GM18907 (cell line): ENCODE data around the gene OR2G2.

Experiments used
- ATAC-seq: cut with Tn5 transposase; IDR thresholded peaks from one replicate; pipeline ENCODE4 v1.9.1; 2021; ENCODE audit warnings: mild to moderate bottlenecking, moderate library complexity; ENCODE audit not compliant: unreplicated experiment

OR2G2 gene

DNA sequence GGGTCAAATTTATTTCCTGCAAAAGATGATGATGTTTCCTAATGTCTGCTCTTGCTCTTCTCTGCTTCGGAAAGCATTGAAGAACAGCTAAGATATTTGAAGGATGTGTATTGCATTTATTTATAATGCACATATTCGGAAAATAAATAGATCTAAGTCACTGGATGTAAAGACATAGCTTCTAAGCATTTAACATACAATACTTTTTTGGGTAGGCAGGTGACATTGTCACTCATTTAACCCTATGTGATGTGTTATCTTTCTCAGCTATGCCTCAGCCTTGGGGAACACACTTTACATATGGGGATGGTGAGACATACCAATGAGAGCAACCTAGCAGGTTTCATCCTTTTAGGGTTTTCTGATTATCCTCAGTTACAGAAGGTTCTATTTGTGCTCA lies at the start of gene OR2G2:
Gene OR2G2 (plus strand): TSS at position 301 of the 400 bp plus-strand sequence. CDS start 0 bp downstream, at position 301.
- no peak for ATAC-seq

- ATAC-seq, result no peak
Measured at GRCh38 chr1:247538561-247538960, 49.6 kb upstream of the OR2G2 start.

- ATAC-seq, result no peak
Measured at GRCh38 chr1:247539215-247539614, 48.9 kb upstream of the OR2G2 start.

- no peak for ATAC-seq
Measured at GRCh38 chr1:247540581-247540980, 47.6 kb upstream of the OR2G2 start.

- ATAC-seq, result no peak
Measured at GRCh38 chr1:247542811-247543210, 45.3 kb upstream of the OR2G2 start.

DNA sequence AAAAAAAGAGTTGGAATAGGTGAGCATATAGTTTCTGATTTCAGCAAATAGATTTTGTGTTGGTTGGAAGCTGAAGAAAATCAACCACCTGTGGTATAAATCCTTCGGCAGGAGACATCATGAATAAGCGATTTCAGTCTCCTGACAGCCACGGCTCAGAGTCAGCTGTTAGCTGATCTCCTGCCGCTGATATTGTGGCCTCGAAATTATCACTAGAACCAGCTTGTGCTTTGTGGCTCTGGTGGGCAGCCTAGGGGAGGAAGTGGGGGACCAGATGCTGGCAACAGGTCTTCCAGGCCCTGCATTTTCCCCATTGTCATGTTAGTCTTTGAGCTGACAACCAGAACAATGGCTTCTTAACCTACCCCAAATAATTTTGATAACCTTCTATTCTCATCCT lies 40.1 kb upstream of the OR2G2 start:
- ATAC-seq, result no peak

DNA sequence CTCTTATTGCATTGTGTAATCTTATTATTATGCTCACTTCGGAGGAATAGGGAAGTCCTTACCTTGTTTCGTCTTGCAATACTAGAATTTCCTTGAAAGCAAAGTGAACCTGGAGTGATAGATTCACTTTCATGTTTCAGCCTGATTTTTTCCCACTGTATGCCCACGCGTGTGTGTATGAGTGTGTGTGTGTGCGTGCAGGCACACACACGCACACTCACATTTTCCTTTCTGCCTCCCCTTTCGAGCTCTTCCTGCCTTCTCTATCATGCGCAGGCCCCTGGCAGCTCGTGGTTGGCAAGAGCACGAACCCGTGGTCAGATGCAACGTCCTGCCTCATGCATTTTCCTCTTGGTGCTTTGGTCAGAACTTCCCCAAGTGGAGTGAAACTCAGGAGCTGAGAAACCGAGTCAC lies 39.4 kb upstream of the OR2G2 start, which contains the start of gene GCSAML:
Gene GCSAML (plus strand): TSS at position 366 of the 414 bp plus-strand sequence. CDS start 58 bp downstream, outside the sequence.
- ATAC-seq, result no peak

GRCh38 chr1:247551721-247552120 lies 36.4 kb upstream of the OR2G2 start:
- ATAC-seq, result no peak

DNA sequence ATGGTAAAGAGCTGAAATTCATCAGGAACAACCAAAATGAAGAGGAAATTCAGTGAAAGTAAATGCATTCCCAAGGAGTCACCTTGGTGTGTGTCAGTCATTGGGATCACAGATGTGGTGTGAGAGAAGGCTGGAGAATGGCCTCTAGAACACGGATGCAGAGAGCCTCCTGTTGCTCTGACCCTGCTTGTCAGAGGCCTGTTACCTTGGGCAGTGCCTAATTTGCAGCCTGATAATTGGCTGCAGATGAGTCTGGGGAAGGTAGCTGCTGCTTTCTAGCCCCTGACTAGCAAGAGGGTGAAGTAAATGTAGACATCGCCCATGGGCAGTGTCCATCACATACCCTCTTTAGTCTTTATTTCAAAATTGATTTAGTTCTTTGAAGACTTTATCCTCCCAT lies 35.9 kb upstream of the OR2G2 start:
- no peak for ATAC-seq

- no peak for ATAC-seq
Measured at GRCh38 chr1:247557926-247558674, 30.1 kb upstream of the OR2G2 start.

DNA sequence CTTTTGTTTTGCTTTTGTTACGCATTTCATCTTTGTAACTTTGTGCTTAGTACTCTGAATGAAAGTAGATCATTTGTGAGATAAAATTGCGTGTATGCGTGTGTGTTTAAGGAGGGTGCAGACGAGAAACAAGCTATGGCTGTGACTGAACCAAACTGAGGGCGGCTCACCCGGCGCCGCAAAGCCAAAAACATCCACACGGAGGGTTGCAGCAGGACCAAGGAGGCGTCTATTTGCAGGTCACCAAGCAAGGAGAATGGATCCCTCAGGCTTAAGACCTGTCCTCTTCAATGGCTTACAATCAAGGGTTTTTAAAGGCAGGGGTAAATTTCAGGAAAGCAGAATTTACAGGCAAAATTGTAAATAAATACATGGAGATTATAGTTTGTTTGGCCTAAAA lies 26.4 kb upstream of the OR2G2 start:
- no peak for ATAC-seq

DNA sequence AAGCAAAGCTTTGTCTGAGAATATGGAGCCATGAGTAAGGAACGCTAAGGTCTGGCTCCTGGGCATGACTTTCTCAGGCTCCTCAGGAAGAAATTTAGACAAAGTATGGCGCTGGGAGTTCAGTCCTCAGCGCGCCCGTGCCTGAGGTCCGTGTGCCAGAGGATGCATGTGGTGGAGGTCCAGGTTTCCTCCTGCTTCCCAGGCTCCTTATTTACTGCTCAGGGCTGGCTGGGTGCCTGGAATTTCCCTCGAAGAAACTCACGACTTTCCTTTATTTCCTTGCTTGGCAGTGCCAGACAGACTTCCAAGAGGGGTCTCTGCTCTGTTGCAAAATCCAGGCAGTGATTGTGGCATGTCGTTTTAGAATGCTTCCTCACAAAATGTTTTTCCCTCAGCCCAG lies 26.0 kb upstream of the OR2G2 start:
- ATAC-seq, result no peak

- no peak for ATAC-seq
Measured at GRCh38 chr1:247574236-247574635, 13.9 kb upstream of the OR2G2 start.

DNA sequence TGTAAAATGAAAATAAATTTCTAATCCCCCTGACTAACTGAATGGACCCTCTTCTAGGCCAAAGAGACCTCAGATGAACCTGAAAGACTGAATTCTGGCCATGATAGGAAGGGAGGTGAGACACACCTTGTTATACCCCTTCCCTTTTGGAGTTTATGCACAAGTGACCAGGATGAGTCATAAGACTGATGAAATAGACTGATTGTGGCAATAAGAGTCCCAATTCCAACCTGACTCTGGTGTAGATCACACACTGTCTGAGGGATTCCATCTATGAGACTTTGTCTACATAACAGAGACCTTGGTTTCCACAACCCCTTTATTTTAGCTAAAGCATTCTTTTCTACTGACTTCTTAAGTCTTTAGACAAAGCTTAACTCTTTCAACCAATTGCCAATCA lies 13.5 kb upstream of the OR2G2 start:
- ATAC-seq, result no peak

DNA sequence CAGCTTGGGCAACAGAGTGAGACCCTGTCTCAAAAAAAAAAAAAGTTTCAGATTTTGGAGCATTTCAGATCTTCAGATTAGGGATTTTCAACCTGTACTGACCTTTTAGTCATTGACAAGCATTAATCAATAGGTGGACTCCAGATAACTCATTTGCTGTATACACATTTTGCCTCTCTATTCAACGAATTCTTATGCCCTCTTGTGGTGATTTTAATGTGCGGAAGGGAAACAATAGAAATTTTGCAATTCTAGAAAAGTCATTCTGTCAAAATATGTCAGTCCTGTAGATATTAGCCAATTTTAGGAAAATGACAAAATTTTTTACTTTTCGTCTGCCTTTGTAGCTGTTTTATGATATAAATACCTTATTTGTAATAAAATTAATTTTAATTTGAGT lies 11.6 kb upstream of the OR2G2 start:
- ATAC-seq, result no peak

- no peak for ATAC-seq
Measured at GRCh38 chr1:247578946-247579460, 9.2 kb upstream of the OR2G2 start.

DNA sequence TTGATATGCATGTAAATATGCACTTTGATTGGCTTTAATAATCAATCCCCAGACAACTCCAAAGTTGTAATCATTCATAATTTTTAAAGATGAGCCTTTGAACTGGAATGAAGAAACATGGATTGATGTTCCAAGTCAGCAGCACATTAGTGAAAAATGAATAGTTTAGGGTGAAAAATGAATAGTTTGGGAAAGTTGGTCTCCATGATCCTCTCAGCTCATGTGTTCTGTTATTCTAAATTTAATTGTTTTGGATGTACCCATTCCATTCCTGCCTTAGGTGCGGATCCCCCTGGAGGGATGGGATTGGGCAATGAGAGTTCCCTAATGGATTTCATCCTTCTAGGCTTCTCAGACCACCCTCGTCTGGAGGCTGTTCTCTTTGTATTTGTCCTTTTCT lies 17.1 kb downstream of the OR2G2 start, which contains the start of gene OR2G3:
Gene OR2G3 (plus strand): TSS at position 301 of the 400 bp plus-strand sequence. CDS start 0 bp downstream, at position 301.
- no peak for ATAC-seq

DNA sequence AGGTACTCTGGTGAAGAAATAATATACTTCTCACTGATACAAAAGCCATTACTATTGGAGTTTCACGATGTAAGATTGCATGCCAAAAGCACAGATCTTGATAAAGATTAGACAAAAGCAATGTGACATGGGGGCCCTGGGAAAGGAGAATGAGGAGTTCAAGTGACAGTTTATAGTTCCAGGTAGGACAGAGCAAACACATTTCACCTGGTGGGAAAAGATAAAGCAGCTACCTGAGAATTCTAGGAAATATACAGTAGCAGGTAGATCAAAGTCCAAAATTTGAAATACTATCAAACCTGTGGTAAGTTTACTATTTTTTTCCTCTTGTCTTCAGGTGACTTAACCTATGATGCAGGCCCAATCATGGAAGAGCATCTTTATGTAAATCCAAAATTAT lies 25.2 kb downstream of the OR2G2 start:
- no peak for ATAC-seq

- ATAC-seq, result no peak
Measured at GRCh38 chr1:247614625-247615024, 26.5 kb downstream of the OR2G2 start.

GRCh38 chr1:247627951-247628350 lies 39.8 kb downstream of the OR2G2 start:
- no peak for ATAC-seq

DNA sequence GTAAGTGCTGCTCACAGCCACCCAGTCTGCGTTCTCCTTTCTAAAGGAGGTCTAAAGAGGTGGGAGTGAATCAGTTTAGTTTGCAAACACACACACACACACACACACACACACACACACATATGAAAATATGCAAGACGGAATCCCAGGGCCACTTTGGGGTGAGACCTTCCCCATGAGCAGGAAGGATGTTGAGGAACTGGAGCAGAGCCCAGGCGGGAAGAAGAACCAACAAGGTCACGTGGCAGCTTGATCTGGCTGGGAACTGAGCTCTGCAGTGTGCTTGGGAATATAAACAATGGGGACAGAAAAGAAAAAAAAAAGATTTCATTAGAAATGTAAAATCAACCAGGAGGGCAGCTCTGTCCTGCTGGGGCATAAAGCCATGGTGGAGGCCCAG lies 49.9 kb downstream of the OR2G2 start:
- no peak for ATAC-seq

DNA sequence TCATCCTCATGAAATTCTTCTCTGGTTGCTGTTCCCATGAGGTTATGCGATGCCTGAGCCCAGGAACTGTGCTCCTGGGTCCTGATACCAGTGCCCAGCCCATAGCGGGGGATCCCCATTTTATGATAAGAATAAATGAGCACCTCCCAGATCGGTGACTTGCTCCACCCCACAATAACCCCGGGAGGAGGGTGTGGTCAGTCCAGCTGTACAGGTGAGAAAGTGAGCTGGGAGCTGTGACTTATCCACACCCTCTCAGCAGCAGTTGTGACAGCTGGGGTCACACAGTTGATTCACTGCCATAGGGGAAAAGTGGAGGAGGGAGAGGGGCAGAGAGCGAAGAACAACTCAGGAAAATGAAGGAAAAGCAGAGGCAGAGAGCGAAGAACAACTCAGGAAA lies 50.6 kb downstream of the OR2G2 start:
- ATAC-seq, result no peak
